ENCODE data around the gene FAM120AOS. TPM values are rescaled to one million over a fixed set of nuclear protein-coding genes. Genes with fewer than 3 reads are reported as not detected.

Gene FAM120AOS
- total RNA-seq, 1 experiment from 2014 or later, result 53.6 TPM

- WGBS (ENCODE audit: extremely low coverage, insufficient read length, low lambda C conversion rate), result no CpG with 5 or more reads among the region's 3 CpGs
- Mint-ChIP-seq H3K9me3 (no peaks in the 10 kb centered on the region), H3K27me3 (ENCODE audit: low read depth) (no peaks in the 10 kb centered on the region), H3K4me3 (no peak overlapping the region), H3K4me1 (peaks cover 58 to 66% of the 10 kb centered on the region in 2 experiments), H3K27ac (no peak overlapping the region), H3K36me3 (ENCODE audit: insufficient read depth in 1 of 3, low read depth in 3 of 3) (no peaks in the 10 kb centered on the region; a peak in 1 of 7 replicates)
- Histone ChIP-seq H3K23me2 (ENCODE audit: insufficient read length, low read depth, low read length, poor library complexity, severe bottlenecking) (no peaks in the 10 kb centered on the region), H3K4me1 (ENCODE audit: insufficient read depth, low read length) (peaks cover 13% of the 10 kb centered on the region; the same call in 1 of the 2 replicates), H3K79me1 (ENCODE audit: insufficient read depth, low read depth, low read length, poor library complexity, severe bottlenecking) (peaks cover 14% of the 10 kb centered on the region), H2BK20ac (ENCODE audit: low read depth, low read length, poor library complexity, severe bottlenecking) (no peak overlapping the region), H3K56ac (ENCODE audit: insufficient read length, low read depth, low read length) (no peak overlapping the region), H4K91ac (ENCODE audit: insufficient read length, low read depth, low read length) (no peak overlapping the region), H2AFZ (ENCODE audit: low read length) (no peak overlapping the region), H2BK5ac (ENCODE audit: insufficient read length, low read length) (no peak overlapping the region), H3T11ph (ENCODE audit: low read length) (no peak overlapping the region), H4K5ac (ENCODE audit: insufficient read length, low read depth, low read length) (no peak overlapping the region), H4K8ac (replicated peaks; ENCODE audit: insufficient read length, low read depth, low read length) (no peak overlapping the region), H3K18ac (ENCODE audit: insufficient read length, low read depth, low read length) (no peak overlapping the region), H3K9me3 (ENCODE audit: control insufficient read depth, low read depth, low read length) (no peaks in the 10 kb centered on the region), H3K4me2 (ENCODE audit: insufficient read depth, insufficient read length, low read length) (no peak overlapping the region), H2AK5ac (ENCODE audit: insufficient read length, low read length) (no peak overlapping the region), H3K27ac (ENCODE audit: insufficient read length, low read depth, low read length) (no peak overlapping the region), H2BK12ac (ENCODE audit: insufficient read length, low read depth, low read length) (no peak overlapping the region), H3K14ac (ENCODE audit: insufficient read depth, low read length) (no peak overlapping the region), H4K20me1 (ENCODE audit: control insufficient read depth, insufficient read depth, insufficient read length) (no peaks in the 10 kb centered on the region), H3K9ac (ENCODE audit: extremely low read depth, insufficient read length, low read length) (peak overlapping the region; percentile 41), H3K79me2 (ENCODE audit: insufficient read depth, low read length) (peaks cover 44% of the 10 kb centered on the region), H3K4ac (ENCODE audit: low read depth, low read length) (no peak overlapping the region), H2BK15ac (ENCODE audit: low read depth, low read length) (no peak overlapping the region), H3K23ac (ENCODE audit: insufficient read length, low read depth, low read length) (no peak overlapping the region), H2BK120ac (ENCODE audit: low read depth, low read length, poor library complexity, severe bottlenecking) (no peak overlapping the region), H3K27me3 (ENCODE audit: insufficient read depth, low read length) (no peaks in the 10 kb centered on the region)
- TF ChIP-seq CTCF (conservative IDR thresholded peaks at IDR 0.05), result no peak
- DNase-seq, result no peak
Measured at GRCh38 chr9:93460689-93461413, 7.5 kb upstream of the FAM120AOS start.

Measured in H9 (cell line).